Measurements from ENCODE around the gene KRTAP10-5.
"Not testable (repeated sequence)": the region's sequence is repeated elsewhere in the genome, so short reads cannot be mapped to it uniquely, and the experiment has no call there.

KRTAP10-5 gene

DNA sequence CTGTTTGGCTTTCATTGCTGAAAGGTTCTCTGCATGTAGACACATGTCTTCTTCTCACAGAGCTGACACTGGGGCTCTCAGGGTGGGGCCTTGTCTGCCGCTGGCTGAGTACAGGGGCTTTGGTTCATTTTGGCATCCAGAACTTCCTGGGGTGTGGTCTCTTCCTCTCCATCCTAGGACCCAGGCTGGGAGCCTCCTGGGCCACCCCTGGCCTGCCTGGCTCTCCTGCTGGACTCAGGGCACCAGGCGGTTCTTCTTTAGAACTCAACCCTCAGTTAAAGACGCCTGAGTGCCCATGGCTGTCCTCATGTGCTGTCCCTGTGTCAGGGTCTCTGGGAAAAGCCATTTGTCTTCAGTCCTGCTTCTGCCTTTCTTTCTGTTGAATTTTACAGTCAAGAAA is 5.5 kb upstream of the KRTAP10-5 start:
- Mint-ChIP-seq H3K27ac (peak overlapping the region in 1 of 2 donors; percentile 77), H3K4me3 (no peak overlapping the region)

DNA sequence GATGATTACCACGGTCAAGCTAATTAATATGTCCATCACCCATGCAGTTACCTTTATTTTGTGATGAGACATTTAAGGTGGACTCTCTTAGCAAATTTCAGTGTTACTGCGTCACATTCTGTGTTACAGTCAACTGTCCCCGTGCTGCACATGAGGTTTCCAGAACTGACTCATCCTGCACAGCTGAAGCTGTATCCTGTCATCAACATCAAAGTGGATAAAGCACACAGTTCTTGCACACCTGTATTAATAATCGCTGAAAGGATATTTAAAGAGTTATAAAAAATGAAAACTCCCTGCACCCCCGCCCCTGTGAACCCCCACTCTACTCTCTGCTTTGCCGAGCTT is 3.4 kb upstream of the KRTAP10-5 start:
- H3K9me3 Mint-ChIP-seq = peaks cover 16 to 41% of the 10 kb centered on the region in 2 donors
- no peak overlapping the region for H3K4me3 Mint-ChIP-seq
- H3K27me3 Mint-ChIP-seq = no peaks in the 10 kb centered on the region
- H3K4me1 Mint-ChIP-seq = peaks cover 28% of the 10 kb centered on the region
- peak; percentile 7 to 31 for DNase-seq
- peak; percentile 89 for ATAC-seq
- no peak overlapping the region for H3K27ac Mint-ChIP-seq

More for the DNA sequence above, 5.5 kb upstream of the KRTAP10-5 start:
- Mint-ChIP-seq H3K27me3 (peaks cover 6% of the 10 kb centered on the region), H3K9me3 (peaks cover 15 to 23% of the 10 kb centered on the region in 2 donors), H3K4me1 (peaks cover 22% of the 10 kb centered on the region)
- ATAC-seq (no peak), DNase-seq (no peak)

DNA sequence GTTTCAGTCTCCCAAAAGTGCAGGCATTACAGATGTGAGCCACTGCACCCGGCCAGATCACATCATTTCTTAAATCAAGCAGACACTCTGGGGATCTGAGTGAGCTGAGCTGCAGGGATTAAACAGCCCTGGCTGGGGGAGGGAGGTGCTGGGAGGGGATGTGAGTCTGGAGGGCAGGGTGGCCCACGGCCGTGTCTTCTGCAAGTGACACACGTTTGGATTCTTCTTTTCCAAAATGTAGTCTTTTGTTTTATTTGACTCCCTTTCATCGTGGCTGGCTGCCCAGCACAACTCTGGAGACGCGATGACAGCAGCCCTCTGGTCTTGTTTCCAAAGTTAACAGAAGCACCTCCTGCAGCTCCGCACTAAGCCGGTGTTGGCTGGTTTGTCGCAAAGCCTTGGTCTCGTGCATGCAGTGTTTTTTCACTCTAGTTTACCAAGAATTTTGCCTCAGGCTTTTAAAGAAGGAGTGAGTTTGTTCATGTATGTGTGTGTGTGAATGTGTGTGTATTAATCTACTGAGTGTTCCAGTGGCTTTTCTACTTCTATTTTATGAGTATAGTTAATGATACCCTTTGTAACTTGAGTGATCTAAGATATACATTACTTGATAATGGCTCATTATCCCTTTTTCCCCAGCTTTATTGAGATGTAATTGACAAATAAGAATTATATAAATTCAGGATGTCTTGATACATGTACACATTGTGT is 2.8 kb upstream of the KRTAP10-5 start:
- Mint-ChIP-seq H3K9me3 (peaks cover 16 to 43% of the 10 kb centered on the region in 2 donors), H3K4me1 (peaks cover 28% of the 10 kb centered on the region), H3K27me3 (no peaks in the 10 kb centered on the region), H3K4me3 (no peak overlapping the region), H3K27ac (no peak overlapping the region)
- ATAC-seq (no peak), DNase-seq (no peak)

DNA sequence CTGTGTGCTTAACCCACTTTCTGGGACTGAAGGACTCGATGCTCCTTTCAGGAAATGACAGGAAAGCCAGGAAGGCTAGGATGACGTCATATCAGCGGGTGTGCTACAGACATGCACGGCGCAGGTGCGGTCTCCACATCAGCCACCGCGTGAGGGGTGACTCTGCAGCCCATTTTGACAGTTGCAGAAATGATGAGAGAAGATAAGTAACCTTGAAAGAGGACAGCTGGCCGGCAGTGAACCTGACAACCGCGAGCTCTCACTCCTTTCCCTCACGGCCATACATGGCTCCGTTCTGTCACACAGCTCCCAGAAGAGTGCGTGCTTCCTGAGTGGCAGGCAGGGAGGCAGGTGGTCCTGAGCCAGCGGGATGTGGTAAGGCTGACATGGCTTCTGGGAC is 1.7 kb upstream of the KRTAP10-5 start:
- peaks cover 16 to 55% of the 10 kb centered on the region in 2 donors for H3K9me3 Mint-ChIP-seq
- no peak for ATAC-seq
- peaks cover 28% of the 10 kb centered on the region for H3K4me1 Mint-ChIP-seq
- H3K27me3 Mint-ChIP-seq = no peaks in the 10 kb centered on the region
- no peak for DNase-seq
- no peak overlapping the region for H3K27ac Mint-ChIP-seq
- H3K4me3 Mint-ChIP-seq = no peak overlapping the region

DNA sequence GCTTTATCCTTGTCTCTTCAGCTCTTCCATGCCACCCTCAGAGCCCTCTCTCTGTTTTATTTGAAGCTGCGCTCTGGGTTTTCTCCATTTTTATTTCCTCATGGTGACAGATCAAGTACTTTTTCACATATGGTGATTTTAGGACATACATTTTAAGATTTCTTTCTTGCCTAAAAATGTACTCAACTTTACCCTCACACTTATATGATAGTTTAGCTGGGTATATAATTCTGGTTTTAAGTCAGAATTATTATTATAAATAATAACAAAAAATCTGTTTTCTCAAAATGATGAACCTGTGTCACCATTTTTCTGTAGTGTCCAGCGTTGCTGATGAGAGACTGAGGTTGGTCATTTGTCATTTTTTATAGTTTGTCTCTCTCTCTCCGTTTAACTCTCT is 754 bp upstream of the KRTAP10-5 start:
- DNase-seq = no peak
- H3K27ac Mint-ChIP-seq = no peak overlapping the region
- H3K27me3 Mint-ChIP-seq = no peaks in the 10 kb centered on the region
- peaks cover 28% of the 10 kb centered on the region for H3K4me1 Mint-ChIP-seq
- H3K4me3 Mint-ChIP-seq = no peak overlapping the region
- ATAC-seq = no peak
- H3K9me3 Mint-ChIP-seq = peaks cover 16 to 64% of the 10 kb centered on the region in 2 donors

DNA sequence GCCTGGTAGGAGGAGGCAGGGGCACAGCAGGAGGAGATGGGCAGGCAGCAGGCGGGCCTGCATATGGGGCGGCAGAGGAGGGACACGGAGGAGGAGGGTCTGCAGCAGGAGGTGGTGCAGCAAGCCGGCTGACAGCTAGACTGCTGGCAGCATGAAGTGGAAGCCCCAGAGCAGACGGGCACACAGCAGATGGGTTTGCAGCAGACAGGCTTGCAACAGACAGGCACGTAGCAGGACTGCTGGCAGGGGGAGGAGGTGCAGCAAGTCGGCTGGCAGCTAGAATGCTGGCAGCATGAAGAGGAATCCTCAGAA is 615 bp downstream of the KRTAP10-5 start:
- ATAC-seq (no peak), DNase-seq (no peak)
- Mint-ChIP-seq H3K27ac (no peak overlapping the region), H3K4me3 (no peak overlapping the region), H3K9me3 (peaks cover 16 to 71% of the 10 kb centered on the region in 2 donors), H3K4me1 (peaks cover 33% of the 10 kb centered on the region), H3K27me3 (peaks cover 7% of the 10 kb centered on the region)

DNA sequence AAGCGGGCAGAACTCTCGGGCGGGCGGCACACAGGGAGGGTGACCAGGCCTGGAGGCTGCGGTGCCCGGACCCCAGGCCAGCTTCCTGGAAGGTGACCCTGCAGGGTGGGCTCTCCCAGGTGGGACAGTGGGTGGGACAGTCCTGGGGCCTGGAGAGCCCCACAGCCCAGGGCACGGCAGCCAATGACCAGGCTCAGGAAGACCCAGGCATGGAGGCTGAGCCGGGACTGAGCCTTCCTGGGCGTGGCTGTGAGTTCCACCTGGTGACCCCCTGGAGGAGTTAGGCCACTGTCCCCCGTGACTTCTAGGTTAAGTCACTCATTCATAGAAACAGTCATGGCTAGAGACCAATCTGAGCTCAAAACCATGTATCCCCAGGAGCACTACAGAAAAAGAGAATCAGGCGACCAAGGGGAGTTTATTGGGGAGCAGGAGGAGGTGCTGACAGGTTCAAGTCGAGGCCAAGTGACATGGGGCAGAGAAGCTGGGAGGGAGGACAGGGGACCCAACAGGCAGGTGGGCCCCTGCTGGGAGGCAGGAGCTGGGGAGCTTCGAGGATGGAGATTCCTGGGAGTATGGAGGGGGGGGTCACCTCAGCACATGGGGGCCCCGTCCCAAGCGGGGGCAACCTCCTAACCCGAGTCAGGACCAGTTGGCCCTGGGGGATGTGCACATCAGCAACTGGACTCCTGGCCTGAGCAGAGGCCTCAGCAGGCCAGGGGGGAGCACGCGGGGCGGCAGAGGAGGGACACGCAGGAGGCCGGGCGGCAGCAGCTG is 1.2 kb downstream of the KRTAP10-5 start:
- Mint-ChIP-seq H3K27ac (peak overlapping the region in 1 of 2 donors; percentile 83), H3K4me3 (no peak overlapping the region), H3K9me3 (peaks cover 16 to 71% of the 10 kb centered on the region in 2 donors), H3K27me3 (peaks cover 12% of the 10 kb centered on the region), H3K4me1 (peaks cover 35% of the 10 kb centered on the region)
- ATAC-seq = no peak
- DNase-seq = no peak

DNA sequence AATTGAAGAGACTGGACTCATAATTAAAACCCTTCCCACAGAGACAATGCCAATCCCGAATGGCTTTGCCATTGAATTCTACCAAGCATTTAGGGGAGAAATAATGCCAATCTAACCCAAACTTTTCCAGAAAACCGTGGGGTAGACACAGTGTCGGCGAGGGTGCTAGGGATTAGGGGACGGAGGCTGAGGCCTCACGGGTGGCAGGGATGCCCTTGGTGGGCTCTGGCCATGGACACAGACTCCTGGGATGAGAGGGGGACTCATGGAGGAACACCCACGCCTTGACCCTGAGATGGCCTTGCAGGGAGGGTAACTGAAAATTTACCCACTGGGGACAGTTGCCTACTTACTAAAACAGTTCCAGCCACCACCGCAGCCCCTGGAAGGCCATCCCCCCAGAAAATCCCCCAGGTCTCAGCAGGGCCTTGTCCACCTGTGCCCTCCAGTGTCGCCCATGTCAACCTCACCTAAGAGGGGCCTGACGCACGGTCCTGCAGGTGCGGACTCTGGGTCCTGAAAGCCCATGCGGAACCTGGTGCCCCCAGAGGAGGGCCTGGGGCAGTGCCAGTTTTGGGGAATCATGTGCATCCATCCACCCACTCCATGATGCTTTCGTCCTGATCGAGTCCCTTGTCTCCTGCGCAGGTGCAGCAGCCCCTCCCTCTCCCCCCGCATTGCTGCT is 1.9 kb downstream of the KRTAP10-5 start:
- H3K9me3 Mint-ChIP-seq = peaks cover 16 to 71% of the 10 kb centered on the region in 2 donors
- H3K27ac Mint-ChIP-seq = no peak overlapping the region
- ATAC-seq = no peak
- no peak for DNase-seq
- H3K27me3 Mint-ChIP-seq = peaks cover 16% of the 10 kb centered on the region
- peaks cover 30% of the 10 kb centered on the region for H3K4me1 Mint-ChIP-seq
- H3K4me3 Mint-ChIP-seq = no peak overlapping the region

DNA sequence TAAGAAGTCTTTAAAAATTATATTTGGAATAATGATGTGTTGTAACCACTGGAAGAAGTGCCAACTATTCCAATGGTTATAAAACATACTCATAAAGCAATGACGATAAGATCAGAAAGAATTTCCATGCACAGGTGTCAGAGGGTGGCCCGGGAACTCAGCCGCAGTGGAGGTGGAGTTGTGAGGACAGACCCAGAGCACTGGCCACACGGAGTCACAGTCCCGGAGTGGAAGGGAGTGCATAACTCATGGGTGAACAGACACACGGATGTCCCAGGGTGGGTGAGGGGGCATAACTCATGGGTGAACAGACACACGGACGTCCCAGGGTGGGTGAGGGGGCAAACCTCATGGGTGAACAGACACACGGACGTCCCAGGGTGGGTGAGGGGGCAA is 4.4 kb downstream of the KRTAP10-5 start:
- Mint-ChIP-seq H3K27ac (no peak overlapping the region), H3K9me3 (peaks cover 2 to 56% of the 10 kb centered on the region in 2 donors), H3K4me1 (peaks cover 17% of the 10 kb centered on the region), H3K4me3 (no peak overlapping the region), H3K27me3 (peaks cover 16% of the 10 kb centered on the region)
- DNase-seq = no peak
- ATAC-seq = no peak

DNA sequence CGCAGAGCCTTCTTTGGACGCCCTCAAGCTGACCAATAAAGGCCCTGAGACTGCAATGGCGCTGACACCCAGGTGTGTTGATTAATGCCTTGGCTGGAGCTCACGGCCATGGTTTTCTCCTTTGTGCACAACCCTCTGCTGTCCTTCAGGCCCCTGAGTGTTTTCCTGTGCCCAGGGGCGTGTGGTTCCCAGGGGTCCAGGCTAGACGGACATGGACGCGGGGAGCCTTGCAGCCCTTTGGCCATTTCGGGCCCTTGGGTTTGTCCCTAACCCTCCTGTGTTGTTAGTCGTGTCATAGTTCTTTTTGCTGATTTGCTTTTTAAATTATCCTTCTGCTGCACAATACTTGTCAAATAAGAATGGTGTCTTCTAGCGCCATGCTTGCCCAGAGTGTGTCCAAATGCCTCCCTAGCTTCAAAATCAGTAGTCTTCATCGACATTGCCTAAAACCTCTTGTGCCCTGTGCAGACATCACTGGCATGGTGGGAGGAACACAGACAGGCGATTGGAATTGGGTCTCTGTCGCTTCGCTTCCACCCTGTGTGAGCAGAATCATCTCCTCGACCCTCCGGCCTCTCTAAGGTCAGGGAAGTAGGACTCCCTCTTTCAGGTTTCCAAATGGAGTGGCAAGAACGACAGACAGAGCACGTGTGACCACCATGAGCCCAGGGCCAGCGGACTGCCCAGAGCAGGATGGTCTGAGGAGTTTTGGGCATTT is 4.9 kb downstream of the KRTAP10-5 start:
- peaks cover 17% of the 10 kb centered on the region for H3K4me1 Mint-ChIP-seq

DNA sequence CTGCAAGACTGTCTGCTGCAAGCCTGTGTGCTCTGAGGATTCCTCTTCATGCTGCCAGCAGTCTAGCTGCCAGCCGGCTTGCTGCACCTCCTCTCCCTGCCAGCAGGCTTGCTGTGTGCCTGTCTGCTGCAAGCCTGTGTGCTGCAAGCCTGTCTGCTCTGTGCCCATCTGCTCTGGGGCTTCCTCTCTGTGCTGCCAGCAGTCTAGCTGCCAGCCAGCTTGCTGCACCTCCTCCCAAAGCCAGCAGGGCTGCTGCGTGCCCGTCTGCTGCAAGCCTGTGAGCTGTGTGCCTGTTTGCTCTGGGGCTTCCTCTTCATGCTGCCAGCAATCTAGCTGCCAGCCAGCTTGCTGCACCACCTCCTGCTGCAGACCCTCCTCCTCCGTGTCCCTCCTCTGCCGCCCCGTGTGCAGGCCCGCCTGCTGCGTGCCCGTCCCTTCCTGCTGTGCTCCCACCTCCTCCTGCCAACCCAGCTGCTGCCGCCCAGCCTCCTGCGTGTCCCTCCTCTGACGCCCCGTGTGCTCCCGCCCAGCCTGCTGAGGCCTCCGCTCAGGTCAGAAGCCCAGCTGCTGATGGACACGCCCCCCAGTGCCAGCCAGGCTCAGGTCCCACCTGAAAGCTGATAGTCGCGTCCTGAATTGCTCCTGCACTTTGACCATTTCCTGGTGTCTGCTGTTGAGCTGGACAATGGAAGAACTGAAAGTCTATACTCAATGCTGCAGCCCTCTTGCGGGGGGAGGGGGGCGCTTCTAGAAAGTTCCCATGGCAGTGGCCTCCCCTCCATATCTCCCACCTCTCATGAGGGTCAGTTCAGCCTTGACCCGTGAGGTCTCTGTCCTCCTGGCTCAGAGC is 5.7 kb downstream of the KRTAP10-5 start:
- Mint-ChIP-seq H3K4me1 (peaks cover 12% of the 10 kb centered on the region), H3K27ac (no peak overlapping the region)

More for the DNA sequence above, 4.9 kb downstream of the KRTAP10-5 start:
- ATAC-seq = no peak
- Mint-ChIP-seq H3K27ac (no peak overlapping the region), H3K9me3 (peaks cover 0 to 50% of the 10 kb centered on the region in 2 donors), H3K4me3 (no peak overlapping the region), H3K27me3 (peaks cover 16% of the 10 kb centered on the region)
- DNase-seq = no peak

DNA sequence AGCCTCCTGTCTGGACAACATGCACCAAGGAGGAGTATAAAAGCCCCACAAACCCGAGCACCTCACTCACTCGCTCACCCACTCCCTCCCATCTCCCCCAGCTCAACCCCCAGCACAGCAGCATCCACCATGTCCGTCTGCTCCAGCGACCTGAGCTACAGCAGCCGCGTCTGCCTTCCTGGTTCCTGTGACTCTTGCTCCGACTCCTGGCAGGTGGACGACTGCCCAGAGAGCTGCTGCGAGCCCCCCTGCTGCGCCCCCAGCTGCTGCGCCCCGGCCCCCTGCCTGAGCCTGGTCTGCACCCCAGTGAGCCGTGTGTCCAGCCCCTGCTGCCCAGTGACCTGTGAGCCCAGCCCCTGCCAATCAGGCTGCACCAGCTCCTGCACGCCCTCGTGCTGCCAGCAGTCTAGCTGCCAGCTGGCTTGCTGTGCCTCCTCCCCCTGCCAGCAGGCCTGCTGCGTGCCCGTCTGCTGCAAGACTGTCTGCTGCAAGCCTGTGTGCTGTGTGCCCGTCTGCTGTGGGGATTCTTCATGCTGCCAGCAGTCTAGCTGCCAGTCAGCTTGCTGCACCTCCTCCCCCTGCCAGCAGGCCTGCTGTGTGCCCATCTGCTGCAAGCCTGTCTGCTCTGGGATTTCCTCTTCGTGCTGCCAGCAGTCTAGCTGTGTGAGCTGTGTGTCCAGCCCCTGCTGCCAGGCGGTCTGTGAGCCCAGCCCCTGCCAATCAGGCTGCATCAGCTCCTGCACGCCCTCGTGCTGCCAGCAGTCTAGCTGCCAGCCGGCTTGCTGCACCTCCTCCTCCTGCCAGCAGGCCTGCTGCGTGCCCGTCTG is 6.6 kb downstream of the KRTAP10-5 start, which contains the start of gene KRTAP10-4:
Gene KRTAP10-4 (plus strand): TSS at position 100 of the 827 bp plus-strand sequence. CDS start 30 bp downstream, at position 130.
- not testable (repeated sequence) for ATAC-seq, H3K4me3 Mint-ChIP-seq, DNase-seq
- peaks cover 0 to 36% of the 10 kb centered on the region in 2 donors for H3K9me3 Mint-ChIP-seq
- H3K4me1 Mint-ChIP-seq = peaks cover 11% of the 10 kb centered on the region
- H3K27ac Mint-ChIP-seq = peak within 1 kb of the TSS in 1 of 2 donors; percentile 64
- H3K27me3 Mint-ChIP-seq = peaks cover 16% of the 10 kb centered on the region

More for the DNA sequence above, 5.7 kb downstream of the KRTAP10-5 start:
- DNase-seq (no peak), ATAC-seq (no peak)
- no peak overlapping the region for H3K4me3 Mint-ChIP-seq
- peaks cover 16% of the 10 kb centered on the region for H3K27me3 Mint-ChIP-seq
- peaks cover 0 to 42% of the 10 kb centered on the region in 2 donors for H3K9me3 Mint-ChIP-seq

DNA sequence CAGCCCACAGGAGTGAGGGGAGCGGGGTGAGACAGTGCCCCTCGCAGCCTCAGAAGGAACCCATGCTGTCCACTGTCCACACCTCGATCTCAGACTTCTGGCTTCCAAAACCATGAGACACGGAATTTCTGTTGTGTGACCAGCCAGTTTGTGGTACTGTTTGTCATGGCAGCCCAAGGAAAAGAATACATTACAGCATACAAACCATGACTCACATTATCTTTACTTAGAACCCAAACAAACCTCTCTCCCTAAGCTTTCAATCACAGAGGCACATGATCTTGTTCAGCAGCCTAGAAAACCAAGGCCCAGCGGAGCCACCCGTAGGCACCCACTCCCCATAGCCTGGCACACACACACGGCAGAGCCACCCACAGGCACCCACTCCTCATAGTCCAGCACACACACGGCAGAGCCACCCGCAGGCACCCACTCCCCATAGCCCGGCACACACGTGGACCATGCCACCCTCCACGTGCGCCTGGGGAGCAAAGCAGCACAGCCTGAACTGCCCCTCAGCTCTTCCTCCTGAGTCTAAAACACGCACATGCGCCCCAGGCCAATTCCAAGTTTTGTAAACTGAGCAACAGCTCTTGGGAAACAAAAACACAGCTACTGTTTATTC is 7.3 kb downstream of the KRTAP10-5 start:
- peaks cover 0 to 32% of the 10 kb centered on the region in 2 donors for H3K9me3 Mint-ChIP-seq
- H3K27ac Mint-ChIP-seq = no peak overlapping the region
- DNase-seq = no peak
- peaks cover 16% of the 10 kb centered on the region for H3K27me3 Mint-ChIP-seq
- no peak overlapping the region for H3K4me3 Mint-ChIP-seq
- H3K4me1 Mint-ChIP-seq = peaks cover 11% of the 10 kb centered on the region
- no peak for ATAC-seq
